ENCODE measurements around the gene EPHX1.
"Not testable (repeated sequence)": the region's sequence is repeated elsewhere in the genome, so short reads cannot be mapped to it uniquely, and the experiment has no call there.

EPHX1 gene

DNA sequence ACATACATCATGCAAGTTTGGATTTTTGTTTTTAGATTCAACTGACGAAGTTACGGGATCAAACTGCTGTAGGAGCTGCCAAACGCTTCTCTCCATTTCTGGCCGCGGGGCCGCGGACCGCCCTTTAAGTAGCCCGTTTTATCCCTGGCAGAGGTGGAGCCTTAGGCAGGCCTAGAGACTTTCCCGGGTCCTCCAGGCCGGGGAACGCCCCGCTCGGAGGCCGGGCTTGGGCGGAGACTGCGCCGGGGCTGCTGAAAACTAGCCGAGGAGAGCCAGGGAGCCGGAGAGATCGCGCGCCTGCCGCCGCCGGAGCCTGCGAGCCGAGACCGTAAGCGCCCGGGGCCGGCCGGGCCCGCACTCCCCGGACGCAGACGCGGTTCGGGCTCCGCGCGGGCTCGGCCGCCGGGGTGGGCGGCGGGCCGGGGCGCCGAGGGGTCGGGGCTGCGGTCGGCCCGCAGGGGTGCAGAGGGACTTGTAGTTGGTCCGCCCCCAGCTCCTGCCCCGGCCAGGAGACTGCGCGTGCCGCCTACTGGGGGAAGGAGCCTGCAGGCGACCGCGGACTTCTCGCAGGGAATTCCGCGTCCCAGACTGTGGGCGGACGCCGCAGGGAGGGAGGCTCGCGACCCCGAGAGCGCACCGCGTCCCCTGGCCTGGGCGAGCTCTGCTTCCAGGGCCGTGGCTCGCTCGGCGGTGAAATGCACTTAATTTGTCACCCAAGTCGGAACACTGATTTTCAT, at the start of gene EPHX1:
EPHX1 (plus strand) TSS at position 283 of the 737 bp plus-strand sequence. CDS start 18,606 bp downstream, outside the sequence.
- peak; percentile 76 for DNase-seq (ENCODE audit: low read depth)

DNA sequence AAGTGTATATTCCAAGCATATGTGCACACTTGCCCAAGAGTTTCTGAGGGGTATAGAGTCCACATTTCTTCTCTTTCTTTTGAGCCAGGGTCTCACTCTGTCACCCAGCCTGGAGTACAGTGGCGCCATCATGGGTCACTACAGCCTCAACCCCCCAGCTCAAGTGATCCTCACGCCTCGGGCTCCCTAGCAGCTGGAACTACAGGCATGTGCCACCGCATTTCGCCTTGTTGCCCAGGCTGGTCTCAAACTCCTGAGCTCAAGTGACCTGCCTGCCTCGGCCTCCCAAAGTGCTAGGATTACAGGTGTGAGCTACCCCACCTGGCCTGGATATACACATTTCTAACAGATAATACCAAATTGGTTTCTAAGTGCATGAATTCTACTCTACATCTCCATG, 49.4 kb upstream of the EPHX1 start:
- DNase-seq (ENCODE audit: low read depth) = no peak

DNA sequence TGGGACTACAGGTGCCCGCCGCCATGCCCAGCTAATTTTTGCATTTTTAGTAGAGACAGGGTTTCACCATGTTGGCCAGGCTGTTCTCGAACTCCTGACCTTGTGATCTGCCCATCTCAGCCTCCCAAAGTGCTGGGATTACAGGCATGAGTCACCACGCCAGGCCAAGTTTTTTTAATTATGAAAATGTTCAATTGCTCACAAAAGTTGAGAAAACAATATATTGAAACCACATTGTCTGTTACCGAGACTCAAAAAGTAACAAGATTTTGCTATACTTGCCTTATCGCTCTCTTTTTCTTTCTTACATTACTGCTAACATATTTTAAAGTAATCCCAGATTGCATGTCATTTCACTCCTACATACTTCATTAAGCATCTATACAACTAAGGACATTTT, 48.5 kb upstream of the EPHX1 start:
- DNase-seq (ENCODE audit: low read depth) = not testable (repeated sequence)

DNA sequence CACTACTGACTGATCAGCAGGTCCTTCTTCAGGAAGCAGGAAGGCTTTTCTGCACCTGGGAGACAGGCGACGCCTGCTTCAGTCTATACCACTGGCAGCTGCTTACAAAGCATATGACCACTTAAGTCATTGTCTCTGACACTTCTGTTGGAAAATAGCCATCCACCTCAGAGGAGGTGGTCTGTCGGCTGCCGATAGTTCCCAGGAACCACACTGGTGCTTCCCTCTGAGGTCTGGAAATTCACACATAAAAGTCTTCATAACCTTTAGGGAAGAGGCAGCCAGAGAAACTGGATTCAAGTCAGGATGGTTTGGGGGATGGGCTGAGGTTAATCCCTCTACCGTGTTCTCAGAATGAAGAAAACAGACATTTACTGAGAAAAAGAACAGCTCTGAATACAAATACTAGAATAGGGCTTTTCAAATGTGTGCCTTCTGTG, 47.9 kb upstream of the EPHX1 start:
- no peak for DNase-seq (ENCODE audit: low read depth)

DNA sequence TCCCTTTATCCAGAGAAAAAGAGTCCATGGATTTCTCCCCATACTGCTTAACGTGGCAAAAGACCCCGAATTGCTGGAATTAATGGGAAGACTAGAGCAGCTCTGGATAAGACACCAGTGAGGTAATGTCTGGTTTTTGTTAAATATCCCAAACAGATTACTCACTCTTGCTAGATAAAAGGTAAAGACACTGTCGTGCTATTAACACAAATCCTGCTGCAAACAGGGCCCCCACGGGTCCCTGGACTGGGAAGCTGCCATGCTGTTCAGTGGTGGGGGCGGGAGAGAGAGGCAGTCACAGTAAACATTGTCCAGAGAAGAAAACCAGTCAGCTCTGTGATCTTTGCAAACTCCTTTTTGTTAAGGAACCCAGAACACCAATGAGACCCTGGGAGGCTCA, 47.5 kb upstream of the EPHX1 start:
- DNase-seq (ENCODE audit: low read depth) = no peak

DNA sequence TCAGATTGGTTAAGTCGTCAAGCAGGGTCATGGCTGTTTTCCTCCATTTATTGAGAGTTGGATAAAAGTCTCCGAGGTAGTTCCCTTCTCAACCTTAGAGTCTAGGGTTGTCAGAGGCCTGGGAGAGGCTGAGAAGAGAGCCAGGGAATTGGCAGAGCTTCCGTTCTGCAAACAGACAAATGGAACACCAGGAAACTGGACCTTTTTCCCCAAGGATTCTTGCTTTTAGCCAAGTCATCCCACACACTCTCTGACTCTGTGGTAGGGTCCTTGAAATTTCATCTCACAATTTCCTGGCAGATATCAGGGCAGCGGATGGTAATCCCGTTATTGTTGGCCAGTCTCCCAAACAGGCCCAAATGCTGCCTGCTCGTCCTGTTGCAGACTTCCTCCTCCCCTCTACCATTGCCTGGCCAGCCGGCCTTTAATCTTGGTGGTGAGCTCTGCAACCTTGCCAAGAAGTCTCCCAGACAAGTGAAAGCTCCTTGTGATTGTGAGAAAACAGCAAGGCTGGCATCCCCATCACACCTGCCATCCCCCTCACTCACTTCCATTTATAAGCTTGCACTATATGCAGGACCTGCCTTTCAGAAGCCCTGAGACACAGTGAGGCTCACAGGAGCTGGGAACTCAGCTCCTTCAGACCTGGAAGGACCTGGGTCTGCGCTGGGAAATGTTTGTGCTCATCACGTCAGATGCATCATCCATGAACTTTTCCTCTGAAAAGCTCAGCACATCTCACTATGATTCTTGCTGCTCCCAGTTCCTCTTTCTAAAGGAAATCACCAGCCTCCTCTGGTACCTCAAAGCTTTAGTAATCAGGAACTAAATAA, 46.0 kb upstream of the EPHX1 start:
- no peak for DNase-seq (ENCODE audit: low read depth)

DNA sequence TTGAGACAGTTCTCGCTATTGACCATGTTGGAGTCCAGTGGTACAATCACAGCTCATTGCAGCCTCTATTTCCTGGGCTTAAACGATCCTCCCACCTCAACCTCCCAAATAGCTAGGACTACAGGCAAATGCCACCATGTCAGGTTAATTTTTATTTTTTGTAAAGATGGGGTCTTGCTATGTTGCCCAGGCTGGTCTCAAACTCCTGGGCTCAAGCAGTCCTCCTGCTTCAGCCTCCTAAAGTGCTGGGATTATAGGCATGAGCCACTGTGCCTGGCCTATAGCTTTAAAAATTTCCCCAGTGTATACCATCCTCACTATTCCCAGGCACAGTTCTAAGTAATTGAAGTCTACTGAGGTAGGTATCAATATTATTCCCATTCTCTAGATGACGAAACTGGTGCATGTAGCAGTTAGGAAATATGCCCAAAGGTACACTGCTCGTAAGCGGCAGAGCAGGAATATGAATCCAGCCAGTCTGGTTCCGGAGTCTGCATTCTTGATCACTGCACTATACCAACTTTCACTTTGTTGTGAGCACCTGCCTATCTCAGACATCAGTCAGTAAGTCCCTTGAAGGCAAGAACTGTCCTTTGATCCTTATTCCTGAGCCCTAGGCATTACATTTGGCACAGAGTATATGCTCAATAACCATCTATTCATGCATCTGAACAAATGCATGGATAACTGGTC, 43.8 kb upstream of the EPHX1 start:
- no peak for DNase-seq (ENCODE audit: low read depth)

DNA sequence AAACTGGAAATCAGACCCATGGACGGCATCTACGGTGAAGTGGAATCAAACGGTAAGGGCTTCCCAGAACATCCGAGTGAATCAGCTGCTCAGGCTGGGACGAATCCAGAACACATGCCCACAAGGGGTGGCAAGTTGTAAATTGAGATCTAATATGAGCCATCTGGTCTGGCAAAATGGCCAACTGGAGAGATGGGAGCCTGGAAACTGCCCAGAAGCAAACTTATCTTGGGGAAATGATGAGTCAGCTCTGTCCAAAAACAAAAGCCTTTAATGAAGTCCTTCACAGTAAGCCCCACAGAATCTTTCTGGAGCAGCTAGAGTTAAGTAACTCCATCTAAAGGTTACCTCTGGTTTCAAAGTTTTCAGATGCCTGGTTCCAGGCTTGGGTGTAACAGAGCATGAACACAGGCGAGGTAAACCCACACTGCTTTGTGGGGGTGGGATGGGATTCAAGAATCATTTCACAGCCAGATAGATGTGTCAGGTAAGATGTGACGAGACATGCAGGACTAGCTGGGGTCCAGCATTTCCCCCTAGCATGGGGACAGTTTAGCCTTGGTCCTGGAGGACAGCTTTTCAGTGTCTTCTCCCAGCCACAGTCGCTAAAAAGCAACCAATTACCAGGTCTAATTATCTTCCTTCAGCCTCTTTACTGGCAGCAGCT, 42.8 kb upstream of the EPHX1 start:
- DNase-seq (ENCODE audit: low read depth) = peak; percentile 93

DNA sequence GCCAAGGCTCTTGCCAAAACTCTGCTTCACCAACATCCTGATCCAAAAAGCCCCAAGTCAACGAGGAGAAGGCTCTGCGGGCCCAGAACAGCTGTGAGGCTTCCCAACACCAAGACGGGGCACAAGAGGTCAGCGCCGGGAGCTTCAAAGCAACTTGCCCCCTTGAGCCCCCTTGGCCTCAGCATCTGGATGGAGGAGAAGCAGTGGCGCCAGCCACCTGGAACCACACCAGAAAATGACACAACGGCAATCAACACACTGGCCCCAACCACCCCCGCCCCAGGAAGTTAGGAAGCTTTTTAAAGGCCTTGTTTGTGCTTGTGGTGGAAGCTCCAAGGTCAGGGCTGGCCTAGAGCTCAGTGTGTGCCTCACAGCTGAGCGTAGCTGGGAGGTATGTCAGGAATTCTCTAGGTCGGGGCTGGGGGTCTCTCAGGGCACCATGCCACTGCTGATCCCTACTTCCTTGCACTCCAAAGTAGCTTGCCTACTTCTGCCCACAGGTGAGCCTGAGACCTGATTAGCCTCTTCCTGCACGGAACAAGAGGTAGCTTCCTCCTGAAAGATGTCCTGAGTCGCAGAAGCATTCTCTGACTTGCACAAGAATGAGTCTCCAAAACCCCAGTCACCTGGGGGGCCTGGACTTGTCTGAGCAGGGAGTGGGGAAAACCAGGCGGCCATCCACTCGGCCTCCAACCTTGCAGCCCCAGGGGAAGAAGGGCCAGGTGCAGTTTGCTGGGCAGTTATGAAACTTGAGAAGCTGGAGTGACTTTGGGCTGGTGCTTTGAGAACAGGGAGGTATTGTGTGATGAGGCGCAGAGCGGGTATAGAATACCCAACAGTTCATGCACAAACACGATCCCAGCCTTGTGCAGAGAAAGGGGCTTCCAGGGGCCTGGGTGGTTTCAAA, 42.0 kb upstream of the EPHX1 start:
- peak; percentile 50 for DNase-seq (ENCODE audit: low read depth)

DNA sequence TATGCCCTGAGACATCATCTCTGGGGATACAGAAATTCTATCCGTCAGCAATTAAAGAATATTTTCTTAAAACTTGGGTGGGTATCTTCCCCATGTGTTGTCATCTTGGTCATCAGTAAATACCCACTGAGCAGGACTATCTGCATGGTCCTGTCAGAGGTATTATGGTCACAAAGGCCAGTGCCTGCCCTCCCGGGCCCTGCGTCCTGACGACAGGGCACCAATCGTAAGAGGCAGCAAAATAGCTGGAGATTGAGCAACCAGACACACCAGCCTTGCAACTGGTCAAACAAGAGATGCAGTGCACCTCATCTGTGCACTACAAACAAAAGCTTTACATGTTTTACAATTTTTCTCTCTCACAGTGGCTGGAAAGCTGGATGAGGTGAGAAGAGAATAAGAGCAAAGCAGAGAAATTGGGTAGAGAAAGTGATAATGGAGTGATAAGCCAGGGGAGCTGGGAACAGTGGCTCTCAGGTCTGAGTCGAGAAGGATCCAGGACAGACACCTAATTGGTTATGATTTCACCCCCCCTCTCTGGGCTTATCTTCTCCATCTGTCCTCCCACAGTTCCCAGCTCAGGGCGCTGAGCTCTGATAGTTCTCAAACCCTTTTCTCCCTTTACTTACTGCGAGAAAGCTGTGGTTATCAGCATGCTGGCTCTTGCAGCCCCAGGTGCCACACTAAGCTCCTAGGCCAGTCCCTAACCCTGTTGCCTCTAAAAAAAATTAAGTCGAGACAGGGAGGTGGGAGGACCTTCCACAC, 41.1 kb upstream of the EPHX1 start:
- DNase-seq (ENCODE audit: low read depth) = no peak

DNA sequence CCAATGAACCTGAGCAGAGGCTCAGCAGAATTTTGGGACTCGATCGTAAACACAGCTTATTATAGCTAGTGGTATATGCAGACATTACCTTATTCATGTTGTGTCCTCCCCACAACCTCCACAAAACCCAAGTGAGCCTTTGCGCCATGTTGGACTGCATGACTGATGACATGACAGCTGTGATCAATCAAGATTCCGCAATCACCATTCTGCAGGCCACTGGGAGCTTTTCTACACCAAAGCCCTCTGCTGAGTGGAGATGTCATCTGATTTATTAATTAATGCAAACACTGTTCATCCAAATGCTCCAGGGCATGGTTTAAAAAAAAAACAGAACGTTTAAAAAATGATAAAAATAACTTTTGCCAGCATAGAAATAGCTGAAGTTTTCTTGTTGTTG, 40.2 kb upstream of the EPHX1 start:
- no peak for DNase-seq (ENCODE audit: low read depth)

DNA sequence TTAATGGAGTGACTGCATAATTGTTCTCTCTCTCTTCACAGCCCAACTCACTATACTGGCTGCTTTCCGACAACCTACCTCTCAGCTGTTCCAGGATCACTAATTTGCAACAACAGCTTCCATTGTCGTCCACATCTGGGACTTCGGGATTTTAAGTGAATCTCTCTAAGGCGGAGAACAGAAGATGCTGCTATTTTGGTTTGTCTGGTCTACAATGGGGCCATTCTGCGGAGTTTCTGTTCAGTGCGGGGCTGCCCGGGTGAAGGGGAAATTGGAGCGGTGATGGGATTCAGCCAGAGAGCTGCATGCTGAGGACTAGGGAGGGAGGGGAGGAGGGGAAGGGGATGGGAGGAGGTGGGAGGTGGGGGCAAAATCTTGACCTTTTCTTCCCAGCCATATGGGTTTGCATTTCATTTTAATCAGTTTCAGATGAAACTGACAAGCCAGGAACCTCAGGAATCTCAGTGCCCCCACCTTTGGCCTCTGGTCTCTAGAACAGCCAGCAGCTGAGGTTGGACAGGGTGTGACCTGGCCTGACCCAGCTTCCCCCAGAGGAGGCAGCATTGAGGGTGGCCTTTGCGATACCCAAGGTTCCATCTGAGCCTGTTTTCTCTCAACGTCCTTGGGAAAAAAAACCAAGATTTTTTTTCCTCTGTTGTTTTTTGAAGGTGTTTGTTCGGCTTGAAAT, 39.2 kb upstream of the EPHX1 start:
- no peak for DNase-seq (ENCODE audit: low read depth)

DNA sequence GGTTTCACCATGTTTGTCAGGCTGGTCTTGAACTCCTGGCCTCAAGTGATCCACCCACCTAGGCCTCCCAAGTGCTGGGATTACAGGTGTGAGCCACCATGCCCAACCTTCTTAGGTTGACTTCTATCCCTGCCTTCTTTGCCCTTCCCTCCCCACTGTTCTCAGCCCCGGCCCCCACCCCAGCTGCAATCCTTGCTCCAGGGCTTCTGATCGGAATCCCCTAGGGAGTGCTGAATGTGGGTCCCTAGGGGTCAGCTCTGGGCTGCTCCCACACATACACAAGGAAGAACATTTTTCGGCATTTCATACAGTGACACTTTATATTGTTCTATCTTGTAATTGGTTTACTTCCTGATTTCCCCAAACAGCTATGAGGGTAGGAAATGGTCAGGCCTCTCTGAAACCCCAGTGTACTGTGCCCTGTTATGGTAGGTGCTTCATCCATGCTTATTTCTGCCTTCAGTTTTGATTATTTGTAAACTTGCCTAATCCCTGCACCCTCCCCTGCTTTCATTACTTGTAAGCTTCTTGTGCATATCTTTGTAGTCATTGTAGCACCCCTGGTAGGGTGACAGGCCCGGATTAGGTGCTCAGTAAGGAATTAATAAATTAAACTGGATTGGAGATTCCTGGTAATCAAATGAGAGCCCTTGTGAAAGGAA, 38.1 kb upstream of the EPHX1 start:
- DNase-seq (ENCODE audit: low read depth) = no peak

DNA sequence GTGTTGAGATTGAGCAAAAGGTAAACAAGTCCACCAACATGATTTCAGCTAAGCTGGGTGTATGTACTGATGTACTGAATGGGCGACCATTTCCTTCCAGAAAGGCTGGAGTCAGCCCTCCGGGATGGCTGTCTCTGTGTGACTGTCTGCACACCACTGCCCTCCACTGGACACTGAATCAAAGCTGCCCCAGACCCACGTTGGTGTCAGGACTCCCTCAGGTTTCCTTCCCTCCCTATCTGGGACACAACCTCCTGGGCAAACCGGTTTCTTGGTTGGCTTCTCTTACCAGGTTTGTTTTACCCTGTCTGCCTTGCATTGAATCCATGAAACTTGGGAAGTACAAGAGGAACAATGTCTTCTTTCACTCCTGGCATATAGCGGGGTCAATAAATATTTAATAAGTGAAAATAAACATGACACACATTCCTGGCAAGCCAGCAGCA, 37.6 kb upstream of the EPHX1 start:
- peak; percentile 70 for DNase-seq (ENCODE audit: low read depth)

DNA sequence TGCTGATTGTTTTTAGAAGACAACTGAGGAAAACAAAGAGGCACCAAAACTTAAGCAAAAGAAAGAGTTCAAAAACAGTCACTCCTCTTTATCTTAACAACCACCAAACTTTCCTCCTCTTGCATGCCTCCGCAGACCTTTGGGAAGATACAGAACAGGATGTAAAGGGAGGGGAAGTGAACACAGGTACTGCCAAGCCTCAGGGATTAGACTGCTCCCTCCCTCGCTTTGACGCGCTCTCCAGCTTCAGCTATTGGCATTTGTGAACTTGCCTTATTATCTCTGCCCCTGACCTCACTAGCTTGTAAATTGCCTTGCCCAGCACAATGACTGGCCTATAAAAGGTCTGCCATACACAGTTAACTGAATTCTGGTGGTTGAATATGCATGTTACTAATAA, 37.1 kb upstream of the EPHX1 start:
- no peak for DNase-seq (ENCODE audit: low read depth)

DNA sequence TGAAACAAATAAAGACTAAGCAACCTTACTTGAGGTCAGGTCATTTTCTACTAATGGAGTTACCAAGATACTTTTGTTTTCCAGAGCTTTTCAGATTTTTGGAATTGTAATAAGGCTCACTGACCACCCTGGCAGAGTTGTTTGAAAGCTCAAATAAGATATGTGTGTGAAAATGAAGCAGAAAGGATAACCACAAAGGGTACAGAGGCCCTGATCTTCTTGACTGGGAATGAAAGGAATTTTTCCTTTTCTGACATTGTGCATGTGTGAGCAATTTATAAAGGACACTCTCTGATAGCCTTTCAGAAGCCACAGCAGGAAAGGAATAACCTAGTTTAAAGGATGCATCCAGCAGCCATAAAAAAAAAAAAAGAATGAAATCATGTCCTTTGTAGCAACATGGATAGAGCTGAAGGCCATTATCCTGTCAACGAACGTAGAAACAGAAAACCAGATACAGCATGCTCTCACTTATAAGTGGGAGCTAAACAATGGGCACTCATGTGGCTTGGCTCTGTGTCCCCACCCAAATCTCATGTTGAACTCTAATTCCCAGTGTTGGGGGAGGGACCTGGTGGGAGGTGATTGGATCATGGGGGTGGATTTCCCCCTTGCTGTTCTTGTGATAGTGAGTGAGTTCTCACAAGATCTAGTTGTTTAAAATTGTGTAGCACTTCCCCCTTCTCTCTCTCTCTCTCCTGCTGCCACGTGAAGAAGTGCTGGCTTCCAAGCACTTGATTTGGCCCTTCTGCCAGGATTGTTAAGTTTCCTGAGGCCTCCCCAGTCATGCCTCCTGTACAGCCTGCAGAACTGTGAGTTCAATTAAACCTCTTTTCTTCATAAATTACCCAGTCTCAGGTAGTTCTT, 35.4 kb upstream of the EPHX1 start:
- DNase-seq (ENCODE audit: low read depth) = no peak

DNA sequence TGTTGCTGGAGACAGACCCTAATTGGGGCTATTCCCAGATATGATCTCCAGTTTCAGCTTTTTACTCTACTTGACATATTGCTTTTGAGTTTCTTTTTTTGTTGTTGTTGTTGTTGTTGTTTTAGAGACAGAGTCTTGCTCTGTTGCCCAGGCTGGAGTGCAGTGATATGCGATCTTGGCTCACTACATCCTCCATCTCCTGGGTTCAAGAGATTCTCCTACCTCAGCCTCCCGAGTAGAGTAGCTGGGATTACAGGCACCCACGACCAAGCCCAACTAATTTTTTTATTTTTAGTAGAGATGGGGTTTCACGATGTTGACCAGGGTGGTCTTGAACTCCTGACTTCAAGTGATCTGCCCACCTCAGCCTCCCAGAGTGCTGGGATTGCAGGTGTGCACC, 33.6 kb upstream of the EPHX1 start:
- no peak for DNase-seq (ENCODE audit: low read depth)

DNA sequence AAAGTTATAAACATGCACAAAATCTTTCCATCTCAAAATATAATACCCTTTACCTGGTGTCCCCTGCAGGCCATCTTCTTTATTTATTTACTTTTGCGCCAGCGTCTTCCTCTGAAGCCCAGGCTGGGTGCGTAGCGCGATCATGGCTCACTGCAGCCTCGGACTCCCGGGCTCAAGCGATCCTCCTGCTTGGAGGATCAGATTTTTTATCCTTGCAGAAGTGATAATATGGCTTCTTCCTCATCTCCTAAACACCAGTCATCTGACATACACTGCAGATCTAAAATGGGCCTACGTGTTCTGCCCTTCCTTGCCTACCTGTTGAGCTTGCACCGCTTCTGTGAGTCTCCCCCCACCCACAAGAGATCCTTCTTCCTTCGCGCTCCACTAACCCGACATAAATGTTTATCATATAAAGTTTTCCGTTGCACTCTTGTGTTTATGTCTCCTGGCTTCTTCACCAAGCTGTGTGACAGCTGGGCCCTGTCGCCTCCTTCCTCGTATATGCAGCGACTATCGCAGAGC, 32.8 kb upstream of the EPHX1 start:
- no peak for DNase-seq (ENCODE audit: low read depth)
